Endothelial cell of umbilical vein (primary cell): Measurements from ENCODE around the gene NOSIP. TPM values are rescaled to one million over a fixed set of nuclear protein-coding genes. Genes with fewer than 3 reads are reported as not detected.

Experiments used
- BruUV-seq: library from RNA; stranded (reverse); fragments of 400-500 nt; replicated peaks from 2 replicates; lab custom pipeline; 2021; lab: Mats Ljungman, UMichigan
- CTCF ChIA-PET: fragments of 300-600, 350-600 bp; sonication (Branson Sonifier 250); formaldehyde crosslinking; loops from one replicate; lab custom pipeline; 2021; ENCODE audit warnings: antibody characterized with exemption, inconsistent platforms; lab: Charles Lee
- POLR2A ChIA-PET: fragments of 300-600, 350-600 bp; sonication (Branson Sonifier 250); formaldehyde crosslinking; loops from one replicate; lab custom pipeline; 2021; ENCODE audit warnings: antibody characterized with exemption, inconsistent platforms; lab: Charles Lee
- DNase-seq: peaks from one replicate; pipeline ENCODE4 v3.0.0-alpha.2; 2011; ENCODE audit warnings: low read depth, low spot score
- FAIRE-seq: peaks from 2 replicates; lab custom pipeline; 2011; peaks lifted over from hg19 to GRCh38; lab: Jason Lieb, UNC
- H2AFZ ChIP-seq: 2 replicates; pipeline ENCODE4 v1.6.0; 2012; ENCODE audit warnings: low read depth, low read length, control low read depth, inconsistent platforms
- H3K27ac ChIP-seq: 2 replicates; pipeline ENCODE4 v1.5.1; 2011; ENCODE audit warnings: low read depth, mild to moderate bottlenecking, control low read depth, low read length, moderate library complexity; ENCODE audit not compliant: insufficient read depth
- H3K27me3 ChIP-seq, 2 experiments: 2 replicates each; pipeline versions ENCODE4 v1.6.0 to v1.6.1; 2011; ENCODE audit warnings: low read length in 2 of 2, mixed read lengths in 1 of 2; ENCODE audit not compliant: control insufficient read depth in 2 of 2, insufficient read depth in 2 of 2
- H3K36me3 ChIP-seq, 2 experiments: 2 replicates in 1 of 2; 3 replicates in 1 of 2; pipeline ENCODE4 v1.5.1; 2011; ENCODE audit warnings: low read length in 2 of 2, mild to moderate bottlenecking in 1 of 2, moderate library complexity in 1 of 2; ENCODE audit not compliant: control insufficient read depth in 2 of 2, insufficient read depth in 2 of 2; ENCODE audit errors: extremely low read depth in 1 of 2
- H3K4me1 ChIP-seq: 3 replicates; pipeline ENCODE4 v1.5.1; 2011; ENCODE audit warnings: mild to moderate bottlenecking, low read length; ENCODE audit not compliant: control insufficient read depth, insufficient read depth; ENCODE audit errors: extremely low read depth
- H3K4me2 ChIP-seq: 2 replicates; pipeline ENCODE4 v1.6.1; 2011; ENCODE audit warnings: low read length, control low read depth, mixed read lengths; ENCODE audit not compliant: insufficient read depth
- H3K4me3 ChIP-seq, 3 experiments: fragments of 200-600 bp in 1 of 3; sonication (generic), shearing (Covaris generic) in 1 of 3; replicated peaks in 1 of 3; 2 replicates each; pipeline ENCODE4 v1.5.1; 2011 to 2016; ENCODE audit warnings: control low read depth in 3 of 3, low read length in 3 of 3, mild to moderate bottlenecking in 2 of 3, inconsistent platforms in 1 of 3, low read depth in 1 of 3, moderate library complexity in 1 of 3; ENCODE audit not compliant: insufficient read depth in 1 of 3
- H3K79me2 ChIP-seq: 2 replicates; pipeline ENCODE4 v1.6.0; 2012; ENCODE audit warnings: low read length, inconsistent platforms; ENCODE audit not compliant: control insufficient read depth, insufficient read depth
- H3K9ac ChIP-seq: replicated peaks from 2 replicates; pipeline ENCODE3; 2011; ENCODE audit warnings: low read length, control low read depth; ENCODE audit not compliant: insufficient read depth; ENCODE audit errors: extremely low read depth
- H3K9me1 ChIP-seq: replicated peaks from 3 replicates; pipeline ENCODE4 v1.6.0; 2011; ENCODE audit warnings: mild to moderate bottlenecking, low read length; ENCODE audit not compliant: control insufficient read depth, insufficient read depth; ENCODE audit errors: extremely low read depth
- H3K9me3 ChIP-seq: replicated peaks from 2 replicates; pipeline ENCODE4 v1.5.1; 2012; ENCODE audit warnings: low read length, inconsistent platforms; ENCODE audit not compliant: control insufficient read depth, insufficient read depth
- H4K20me1 ChIP-seq: replicated peaks from 2 replicates; pipeline ENCODE3; 2011; ENCODE audit warnings: mild to moderate bottlenecking, low read length; ENCODE audit not compliant: control insufficient read depth, insufficient read depth; ENCODE audit errors: extremely low read depth
- CTCF ChIP-seq, 2 donors: IDR thresholded peaks; 1 replicate in 1 of 2; 2 replicates in 1 of 2; pipeline ENCODE4 v1.5.1; 2011; ENCODE audit warnings: low read length in 2 of 2, mild to moderate bottlenecking in 2 of 2, moderate library complexity in 2 of 2, control low read depth in 1 of 2, inconsistent platforms in 1 of 2, low read depth in 1 of 2; ENCODE audit not compliant: insufficient read depth in 1 of 2; ENCODE audit errors: extremely low read depth in 1 of 2
- EZH2 ChIP-seq: IDR thresholded peaks from 2 replicates; pipeline ENCODE4 v1.6.1; 2012; ENCODE audit warnings: borderline replicate concordance, low read depth, mild to moderate bottlenecking, moderate library complexity, low read length, inconsistent platforms; ENCODE audit not compliant: severe bottlenecking
- FOS ChIP-seq: IDR thresholded peaks from 2 replicates; pipeline ENCODE4 v1.6.1; 2011; ENCODE audit warnings: mild to moderate bottlenecking, low read length, moderate library complexity, borderline replicate concordance; ENCODE audit not compliant: insufficient read depth
- GATA2 ChIP-seq: IDR thresholded peaks from 2 replicates; pipeline ENCODE4 v1.7.0; 2011; ENCODE audit warnings: low read depth, mild to moderate bottlenecking, moderate library complexity, mixed read lengths, low read length; ENCODE audit not compliant: insufficient read length, insufficient read depth
- JUN ChIP-seq: IDR thresholded peaks from 2 replicates; pipeline ENCODE4 v1.6.1; 2011; ENCODE audit warnings: borderline replicate concordance, low read depth; ENCODE audit not compliant: insufficient read length, insufficient read depth
- MAX ChIP-seq: IDR thresholded peaks from 2 replicates; pipeline ENCODE4 v1.6.1; 2011; ENCODE audit not compliant: insufficient read depth, insufficient read length
- MYC ChIP-seq: IDR thresholded peaks from one replicate; pipeline ENCODE4 v1.6.1; 2011; ENCODE audit warnings: mild to moderate bottlenecking, low read depth, low read length
- POLR2A ChIP-seq: IDR thresholded peaks from 2 replicates; pipeline ENCODE4 v1.6.1; 2012; ENCODE audit warnings: low read depth, mild to moderate bottlenecking, control low read depth, low read length
- POLR2AphosphoS5 ChIP-seq: IDR thresholded peaks from 2 replicates; pipeline ENCODE4 v1.6.1; 2012; ENCODE audit warnings: low read depth, mild to moderate bottlenecking, control low read depth, low read length, moderate library complexity; ENCODE audit not compliant: insufficient read depth
- dilution Hi-C: fragments of 300-500 bp; cut with MboI; formaldehyde crosslinking; loops from one replicate; pipeline ENCODE4 v1.15.0; 2019; ENCODE audit warnings: low sequenced_read_pairs; ENCODE audit not compliant: extremely low pct_ligation_motif_present
- intact Hi-C: fragments of 100-400 bp; cut with micrococcal nuclease; formaldehyde crosslinking; loops from one replicate; pipeline ENCODE4 v1.10.0; 2022
- polyA plus RNA-seq, 4 experiments: library from polyadenylated mRNA; depleted of rRNA in 3 of 4; stranded (reverse) in 3 of 4; unstranded in 1 of 4; fragments of >200 nt; gene quantifications; 2 replicates each; pipeline versions ENCODE4 v1.2.1 to v1.2.3, GENCODE V29; 2011 to 2012; ENCODE audit warnings: missing spikeins in 1 of 4
- total RNA-seq: library from RNA; stranded (reverse); gene quantifications from 2 replicates; pipeline ENCODE4 v1.2.3, GENCODE V29; 2021

The NOSIP gene
- total and polyA plus RNA-seq, 2 donors (not counting 3 experiments of a cell fraction or from before 2014, with no cell fraction given): 77.5 to 128 TPM

GRCh38 chr19:49585023-49585422, 4.7 kb upstream of the NOSIP start:
- Histone ChIP-seq H3K9me3 (no peaks in the 10 kb centered on the region), H3K4me1 (peaks cover 5% of the 10 kb centered on the region), H4K20me1 (no peaks in the 10 kb centered on the region), H3K36me3 (no peaks in the 10 kb centered on the region), H3K4me2 (no peak overlapping the region), H3K79me2 (peaks cover 2% of the 10 kb centered on the region), H3K4me3 (no peak overlapping the region), H3K27me3 (no peaks in the 10 kb centered on the region), H3K9me1 (no peaks in the 10 kb centered on the region), H2AFZ (no peak overlapping the region), H3K9ac (no peak overlapping the region), H3K27ac (no peak overlapping the region)
- TF ChIP-seq EZH2: no peak
- TF ChIP-seq POLR2AphosphoS5: no peak
- TF ChIP-seq FOS: no peak
- DNase-seq (no peak), FAIRE-seq (no peak)
- intact Hi-C loops (no loop called here), dilution Hi-C loops (no loop called here)
- no TSS peak for BruUV-seq
- ChIA-PET CTCF (interaction anchor here (1.3 to 1.4 kb wide), 2 partner anchors 15 to 38 kb away, joined by 4 to 5 read pairs; no protein-coding TSS in a partner anchor), POLR2A (no interaction called here)

- no peaks in the 10 kb centered on the region for H3K9me3 ChIP-seq
- no peaks in the 10 kb centered on the region for H3K9me1 ChIP-seq
- peaks cover 17% of the 10 kb centered on the region for H3K79me2 ChIP-seq
- no peak overlapping the region for H3K4me3 ChIP-seq
- no peak for DNase-seq
- BruUV-seq: no TSS peak
- no peak overlapping the region for H3K4me2 ChIP-seq
- H3K27ac ChIP-seq: no peak overlapping the region
- TF ChIP-seq GATA2 (no peak), MAX (no peak), FOS (no peak), JUN (no peak), EZH2 (no peak), POLR2A (no peak), POLR2AphosphoS5 (no peak), CTCF (IDR thresholded peaks at IDR 0.05; ENCODE audit: extremely low read depth in 1 of 2, insufficient read depth in 1 of 2, low read depth in 1 of 2, low read length in 2 of 2) (no peak), MYC (no peak)
- ChIA-PET CTCF (interaction anchor here (1.2 kb wide), 1 partner anchor 13 kb away, joined by 4 read pairs; no protein-coding TSS in a partner anchor), POLR2A (no interaction called here)
- no peak for FAIRE-seq
- no peaks in the 10 kb centered on the region for H4K20me1 ChIP-seq
- intact Hi-C loops (no loop called here), dilution Hi-C loops (no loop called here)
- no peak overlapping the region for H3K9ac ChIP-seq
- no peaks in the 10 kb centered on the region for H3K27me3 ChIP-seq
- H3K4me1 ChIP-seq: peaks cover 15% of the 10 kb centered on the region
- no peak overlapping the region for H2AFZ ChIP-seq
- H3K36me3 ChIP-seq: no peaks in the 10 kb centered on the region
Observed at GRCh38 chr19:49583239-49583638, 2.9 kb upstream of the NOSIP start.
